HL-60 (cell line): ENCODE measurements around the gene MCM7.

ENCODE experiments used
- DNase-seq, 2 experiments: peaks; one replicate each; pipeline ENCODE4 v3.0.0-alpha.2; 2010 to 2020; ENCODE audit warnings: low read depth in 1 of 2, low spot score in 1 of 2
- H3K27ac ChIP-seq: fragments of 250-450 bp; sonication (Bioruptor Pico); replicated peaks from 2 replicates; pipeline ENCODE4 v1.5.1; 2020; ENCODE audit warnings: mild to moderate bottlenecking, moderate library complexity
- H3K27me3 ChIP-seq: fragments of 250-450 bp; sonication (Bioruptor Pico); 2 replicates; pipeline ENCODE4 v1.5.1; 2021; ENCODE audit warnings: mild to moderate bottlenecking, moderate library complexity; ENCODE audit not compliant: insufficient read depth, poor library complexity, severe bottlenecking
- H3K4me3 ChIP-seq: replicated peaks from 2 replicates; pipeline ENCODE4 v1.5.1; 2011; ENCODE audit warnings: mild to moderate bottlenecking, control low read depth, low read length; ENCODE audit not compliant: insufficient read depth
- CTCF ChIP-seq: IDR thresholded peaks from one replicate; pipeline ENCODE4 v1.5.1; 2011; ENCODE audit warnings: low read length, control low read depth, inconsistent platforms; ENCODE audit not compliant: insufficient read depth
- GABPA ChIP-seq: IDR thresholded peaks from 2 replicates; pipeline ENCODE4 v1.6.1; 2012; ENCODE audit warnings: low read depth
- POLR2AphosphoS5 ChIP-seq: IDR thresholded peaks from 2 replicates; pipeline ENCODE4 v1.6.1; 2012; ENCODE audit warnings: low read depth
- SPI1 ChIP-seq: IDR thresholded peaks from 2 replicates; pipeline ENCODE4 v1.6.1; 2012; ENCODE audit warnings: low read depth, mild to moderate bottlenecking, borderline replicate concordance
- TF ChIP-seq, protein P1 (sequence below): IDR thresholded peaks from 2 replicates; pipeline ENCODE4 v1.6.1; 2012; ENCODE audit warnings: low read depth; ENCODE audit not compliant: insufficient replicate concordance

The MCM7 gene

GRCh38 chr7:100122067-100122466 lies 20.9 kb upstream of the MCM7 start:
- TF ChIP-seq GABPA (no peak), POLR2AphosphoS5 (no peak), CTCF (no peak), SPI1 (no peak)
- TF ChIP-seq, protein P1, sequence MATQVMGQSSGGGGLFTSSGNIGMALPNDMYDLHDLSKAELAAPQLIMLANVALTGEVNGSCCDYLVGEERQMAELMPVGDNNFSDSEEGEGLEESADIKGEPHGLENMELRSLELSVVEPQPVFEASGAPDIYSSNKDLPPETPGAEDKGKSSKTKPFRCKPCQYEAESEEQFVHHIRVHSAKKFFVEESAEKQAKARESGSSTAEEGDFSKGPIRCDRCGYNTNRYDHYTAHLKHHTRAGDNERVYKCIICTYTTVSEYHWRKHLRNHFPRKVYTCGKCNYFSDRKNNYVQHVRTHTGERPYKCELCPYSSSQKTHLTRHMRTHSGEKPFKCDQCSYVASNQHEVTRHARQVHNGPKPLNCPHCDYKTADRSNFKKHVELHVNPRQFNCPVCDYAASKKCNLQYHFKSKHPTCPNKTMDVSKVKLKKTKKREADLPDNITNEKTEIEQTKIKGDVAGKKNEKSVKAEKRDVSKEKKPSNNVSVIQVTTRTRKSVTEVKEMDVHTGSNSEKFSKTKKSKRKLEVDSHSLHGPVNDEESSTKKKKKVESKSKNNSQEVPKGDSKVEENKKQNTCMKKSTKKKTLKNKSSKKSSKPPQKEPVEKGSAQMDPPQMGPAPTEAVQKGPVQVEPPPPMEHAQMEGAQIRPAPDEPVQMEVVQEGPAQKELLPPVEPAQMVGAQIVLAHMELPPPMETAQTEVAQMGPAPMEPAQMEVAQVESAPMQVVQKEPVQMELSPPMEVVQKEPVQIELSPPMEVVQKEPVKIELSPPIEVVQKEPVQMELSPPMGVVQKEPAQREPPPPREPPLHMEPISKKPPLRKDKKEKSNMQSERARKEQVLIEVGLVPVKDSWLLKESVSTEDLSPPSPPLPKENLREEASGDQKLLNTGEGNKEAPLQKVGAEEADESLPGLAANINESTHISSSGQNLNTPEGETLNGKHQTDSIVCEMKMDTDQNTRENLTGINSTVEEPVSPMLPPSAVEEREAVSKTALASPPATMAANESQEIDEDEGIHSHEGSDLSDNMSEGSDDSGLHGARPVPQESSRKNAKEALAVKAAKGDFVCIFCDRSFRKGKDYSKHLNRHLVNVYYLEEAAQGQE: no peak
- Histone ChIP-seq H3K27ac (no peak overlapping the region), H3K4me3 (no peak overlapping the region), H3K27me3 (no peaks in the 10 kb centered on the region)
- DNase-seq: no peak

GRCh38 chr7:100120733-100121036 lies 19.5 kb upstream of the MCM7 start:
- no peak for TF ChIP-seq CTCF
- TF ChIP-seq POLR2AphosphoS5: no peak
- no peak for TF ChIP-seq GABPA
- TF ChIP-seq SPI1: no peak
- TF ChIP-seq, protein P1: no peak
- Histone ChIP-seq H3K4me3 (no peak overlapping the region), H3K27ac (peak overlapping the region; percentile 97), H3K27me3 (no peaks in the 10 kb centered on the region)
- DNase-seq: no peak

DNA sequence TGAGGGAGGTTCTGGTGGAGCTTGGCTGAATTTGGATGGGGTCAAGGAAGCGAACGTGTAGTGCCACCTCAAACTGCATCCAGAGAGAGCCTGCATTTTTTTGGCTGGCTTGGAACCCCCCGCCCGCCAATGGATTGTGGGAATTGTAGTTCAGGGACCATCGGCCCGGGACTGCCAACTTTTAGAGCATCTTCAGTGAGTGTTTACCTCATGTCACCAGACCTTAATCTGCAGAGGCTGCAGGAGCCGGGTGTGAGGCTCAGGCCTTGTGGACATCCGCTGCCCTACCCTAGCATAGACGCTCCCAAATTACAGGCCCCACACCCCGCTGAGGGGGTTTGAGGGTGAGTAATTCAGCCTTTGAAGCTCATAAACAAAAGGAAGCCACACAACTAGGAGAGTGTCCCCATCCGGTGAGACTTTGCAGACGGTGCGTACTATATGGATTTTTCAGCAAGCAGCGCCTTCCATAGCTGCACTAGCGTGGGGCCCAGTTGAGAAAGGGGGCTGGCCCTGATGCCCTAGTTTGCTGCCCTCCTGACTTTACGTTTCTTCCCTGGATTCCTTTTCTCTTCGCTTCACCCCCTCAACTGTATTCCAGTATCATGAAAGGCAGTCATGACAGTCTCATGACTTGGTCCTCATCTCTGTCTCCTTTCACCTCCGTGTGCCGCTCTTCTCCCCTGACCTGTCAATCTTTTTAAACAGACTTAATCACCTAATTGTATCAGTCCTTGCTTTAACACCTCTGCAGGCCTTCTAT lies 19.0 kb upstream of the MCM7 start:
- Histone ChIP-seq H3K27me3 (no peaks in the 10 kb centered on the region), H3K4me3 (peak overlapping the region; percentile 77), H3K27ac (peak overlapping the region; percentile 97)
- TF ChIP-seq GABPA: no peak
- TF ChIP-seq POLR2AphosphoS5: no peak
- TF ChIP-seq CTCF: no peak
- TF ChIP-seq, protein P1: no peak
- TF ChIP-seq SPI1: no peak
- DNase-seq: peak in 1 of 2 experiments; percentile 61
